Fibroblast of villous mesenchyme (primary cell): ENCODE measurements around the gene PTRHD1. TPM values are rescaled to one million over a fixed set of nuclear protein-coding genes. Genes with fewer than 3 reads are reported as not detected.

Source experiments
- DNase-seq: peaks from one replicate; pipeline ENCODE4 v3.0.0-alpha.2; 2010; ENCODE audit warnings: low read depth
- H3K4me3 ChIP-seq: 2 replicates; pipeline ENCODE4 v1.5.1; 2011; ENCODE audit warnings: low read depth, mild to moderate bottlenecking, low read length
- total RNA-seq: library from RNA; depleted of rRNA; stranded (reverse); fragments of >200 nt; gene quantifications from 2 replicates; pipeline ENCODE4 v1.2.3, GENCODE V29; 2012
- TF ChIP-seq, protein P1 (sequence below): IDR thresholded peaks from 2 replicates; pipeline ENCODE4 v1.5.1; 2012; ENCODE audit warnings: low read depth, mild to moderate bottlenecking, low read length; ENCODE audit not compliant: insufficient read depth

Gene PTRHD1
- total RNA-seq, 1 donor, result 15.1 TPM

GRCh38 chr2:24771061-24771460 is 22.1 kb downstream of the PTRHD1 start:
- DNase-seq, result no peak
- TF ChIP-seq, protein P1, sequence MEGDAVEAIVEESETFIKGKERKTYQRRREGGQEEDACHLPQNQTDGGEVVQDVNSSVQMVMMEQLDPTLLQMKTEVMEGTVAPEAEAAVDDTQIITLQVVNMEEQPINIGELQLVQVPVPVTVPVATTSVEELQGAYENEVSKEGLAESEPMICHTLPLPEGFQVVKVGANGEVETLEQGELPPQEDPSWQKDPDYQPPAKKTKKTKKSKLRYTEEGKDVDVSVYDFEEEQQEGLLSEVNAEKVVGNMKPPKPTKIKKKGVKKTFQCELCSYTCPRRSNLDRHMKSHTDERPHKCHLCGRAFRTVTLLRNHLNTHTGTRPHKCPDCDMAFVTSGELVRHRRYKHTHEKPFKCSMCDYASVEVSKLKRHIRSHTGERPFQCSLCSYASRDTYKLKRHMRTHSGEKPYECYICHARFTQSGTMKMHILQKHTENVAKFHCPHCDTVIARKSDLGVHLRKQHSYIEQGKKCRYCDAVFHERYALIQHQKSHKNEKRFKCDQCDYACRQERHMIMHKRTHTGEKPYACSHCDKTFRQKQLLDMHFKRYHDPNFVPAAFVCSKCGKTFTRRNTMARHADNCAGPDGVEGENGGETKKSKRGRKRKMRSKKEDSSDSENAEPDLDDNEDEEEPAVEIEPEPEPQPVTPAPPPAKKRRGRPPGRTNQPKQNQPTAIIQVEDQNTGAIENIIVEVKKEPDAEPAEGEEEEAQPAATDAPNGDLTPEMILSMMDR, result no peak
- H3K4me3 ChIP-seq, result no peak overlapping the region

GRCh38 chr2:24768601-24769000 is 24.6 kb downstream of the PTRHD1 start:
- no peak for DNase-seq
- H3K4me3 ChIP-seq, result no peak overlapping the region
- TF ChIP-seq, protein P1, result no peak

- TF ChIP-seq, protein P1, result no peak
- no peak overlapping the region for H3K4me3 ChIP-seq
- DNase-seq, result no peak
These were observed 25.2 kb downstream of the PTRHD1 start for GRCh38 chr2:24768013-24768412.

DNA sequence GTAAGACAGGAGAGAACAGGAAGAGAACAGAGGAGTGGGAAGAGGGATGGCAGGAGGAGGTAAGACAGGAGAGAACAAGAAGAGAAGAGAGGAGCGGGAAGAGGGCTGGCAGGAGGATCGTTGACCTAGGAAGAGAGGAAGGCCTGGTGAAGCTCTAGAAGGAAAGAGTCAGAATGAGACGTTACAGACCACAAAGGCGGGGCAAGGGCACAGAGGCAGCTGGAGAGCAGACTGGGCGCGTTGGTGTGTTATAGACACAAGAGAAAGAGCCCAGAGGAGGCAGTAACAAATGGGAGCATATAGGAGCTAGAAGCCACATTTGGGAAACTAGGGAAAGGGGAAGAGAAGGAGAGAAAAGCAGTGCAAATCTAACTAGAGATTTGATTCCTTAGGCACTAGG is 26.6 kb downstream of the PTRHD1 start:
- no peak overlapping the region for H3K4me3 ChIP-seq
- DNase-seq, result no peak
- TF ChIP-seq, protein P1, result no peak

DNA sequence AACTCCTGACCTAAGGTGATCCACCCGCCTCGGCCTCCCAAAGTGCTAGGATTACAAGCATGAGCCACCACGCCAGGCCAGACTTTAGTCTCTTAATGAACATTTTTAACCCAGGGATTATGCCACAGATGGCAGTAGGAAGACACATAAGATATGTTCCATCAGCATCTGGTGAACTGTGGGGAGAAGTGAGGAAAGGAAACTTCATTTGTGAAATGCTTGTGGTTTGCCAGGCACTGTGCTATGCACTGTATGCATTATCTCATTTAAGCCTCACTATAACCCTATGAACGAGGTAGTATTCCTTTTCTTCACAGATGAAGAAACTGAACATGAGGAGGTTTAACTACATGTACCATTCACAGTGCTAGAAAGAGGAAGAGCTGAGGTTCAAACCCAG is 29.3 kb downstream of the PTRHD1 start:
- TF ChIP-seq, protein P1, result no peak
- peak; percentile 47 for DNase-seq
- no peak overlapping the region for H3K4me3 ChIP-seq

DNA sequence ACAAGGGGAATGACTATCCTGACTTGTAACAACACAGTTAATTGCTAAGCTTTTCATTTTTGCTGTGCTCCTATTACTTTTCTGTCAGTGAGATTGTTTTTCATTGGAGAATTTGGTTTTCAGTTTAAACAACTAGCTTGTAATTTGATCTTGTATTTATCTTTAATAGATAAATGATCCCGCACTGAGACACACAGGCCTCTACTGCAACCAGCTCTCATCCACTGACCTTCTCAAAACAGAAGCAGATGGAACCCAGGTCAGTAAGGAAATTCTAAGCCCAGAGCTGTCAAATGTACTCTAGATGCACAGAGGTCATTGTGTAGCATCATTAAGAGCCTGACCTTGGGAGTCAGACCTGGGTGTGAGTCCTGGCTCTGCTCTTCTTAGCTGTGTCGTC is 30.7 kb downstream of the PTRHD1 start:
- H3K4me3 ChIP-seq, result no peak overlapping the region
- TF ChIP-seq, protein P1, result no peak
- DNase-seq, result peak; percentile 50

DNA sequence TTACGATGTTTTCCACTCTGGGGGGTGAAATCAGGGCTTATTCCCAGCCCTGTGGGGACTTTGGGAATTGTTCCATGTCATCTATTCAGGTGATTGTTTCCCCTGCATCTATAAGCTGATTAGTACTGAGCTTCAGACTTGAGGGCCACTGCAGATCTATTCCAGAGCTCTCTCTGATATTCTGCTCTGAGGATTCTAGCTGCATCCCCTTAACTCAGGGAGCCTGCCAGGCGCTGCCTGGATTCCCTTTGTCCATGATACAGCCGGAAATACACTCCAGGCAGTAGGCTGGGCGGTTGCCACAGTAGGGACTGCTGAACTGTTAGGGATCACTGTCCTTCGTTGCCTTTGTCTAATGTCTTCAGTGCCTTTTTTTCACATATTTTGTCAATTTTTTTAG is 31.3 kb downstream of the PTRHD1 start:
- H3K4me3 ChIP-seq, result no peak overlapping the region
- DNase-seq, result no peak
- TF ChIP-seq, protein P1, result no peak
